HL-60/S4 treated with phorbol 12-myristate 13-acetate at 8.2 ng/mL for 4 days and 3 days (cell line): ENCODE data around the gene ADD1.

ENCODE experiments used
- in situ Hi-C: fragments of 300-500 bp; cut with MboI; formaldehyde crosslinking; loops from 2 replicates; pipeline ENCODE4 v1.15.0; 2022; ENCODE audit warnings: low sequenced_read_pairs

Gene ADD1

DNA sequence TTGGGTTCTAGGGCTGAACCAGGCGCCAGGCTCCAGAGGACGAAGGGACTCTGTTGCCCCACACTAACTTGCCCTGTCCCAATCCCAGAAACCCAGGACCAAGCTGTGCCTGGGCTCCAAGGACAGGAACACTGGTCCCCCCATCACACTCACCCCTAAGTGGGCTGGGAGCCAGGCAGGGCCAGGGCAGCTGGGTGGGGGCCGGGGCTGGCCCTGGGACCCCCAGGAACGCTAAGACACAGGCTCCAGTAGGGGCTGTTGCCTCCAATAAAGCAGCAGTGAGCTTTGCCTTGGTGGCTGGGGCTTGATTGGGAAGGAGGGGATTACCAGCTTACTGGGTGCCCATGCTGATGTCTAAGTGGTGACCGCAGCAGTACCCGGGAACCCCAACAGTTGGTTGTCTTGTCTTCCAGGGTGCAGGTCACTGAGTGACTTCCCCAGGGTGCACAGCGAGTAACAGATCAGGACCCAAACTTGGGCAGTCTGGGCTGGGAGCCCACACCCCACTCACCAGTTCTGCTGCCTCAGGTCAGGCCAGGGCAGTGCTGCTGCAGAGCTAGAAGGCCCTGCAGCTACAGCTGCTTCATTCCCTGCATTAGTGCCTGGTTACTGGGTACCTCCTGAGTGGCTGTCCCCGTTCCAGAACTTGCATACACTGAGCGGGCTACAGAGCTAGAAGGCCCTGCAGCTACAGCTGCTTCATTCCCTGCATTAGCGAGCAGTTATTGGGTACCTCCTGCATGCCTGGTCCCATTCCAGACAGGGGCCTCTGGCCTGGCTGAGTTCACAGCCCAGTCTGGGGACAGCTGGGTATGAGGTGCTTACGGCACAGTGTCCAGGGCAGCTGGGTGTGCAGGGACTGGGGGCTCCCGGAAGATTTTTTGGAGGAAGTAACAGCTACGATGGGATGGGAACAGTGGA lies 9.4 kb upstream of the ADD1 start:
- in situ Hi-C loops: no loop called here

DNA sequence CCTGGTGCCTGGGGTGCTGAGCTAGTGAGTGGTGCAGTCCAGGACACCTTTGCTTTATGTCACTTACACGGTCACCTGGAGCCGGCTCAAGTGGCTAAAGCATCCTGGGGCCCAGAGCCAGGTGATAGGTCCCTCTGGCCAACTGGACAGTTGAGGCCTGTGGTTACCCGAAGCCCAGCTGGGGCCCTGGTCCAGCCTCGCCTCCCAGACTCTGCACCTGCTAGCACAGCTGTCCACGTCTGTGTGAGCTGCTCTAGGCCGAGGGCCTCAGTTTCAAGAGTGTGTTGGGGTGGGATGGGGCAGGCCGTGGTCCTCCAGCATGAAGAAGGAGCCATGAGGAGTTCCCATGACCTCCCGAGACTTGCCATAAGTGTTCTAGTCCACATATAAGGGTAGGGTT lies 7.7 kb upstream of the ADD1 start:
- in situ Hi-C loops: no loop called here

DNA sequence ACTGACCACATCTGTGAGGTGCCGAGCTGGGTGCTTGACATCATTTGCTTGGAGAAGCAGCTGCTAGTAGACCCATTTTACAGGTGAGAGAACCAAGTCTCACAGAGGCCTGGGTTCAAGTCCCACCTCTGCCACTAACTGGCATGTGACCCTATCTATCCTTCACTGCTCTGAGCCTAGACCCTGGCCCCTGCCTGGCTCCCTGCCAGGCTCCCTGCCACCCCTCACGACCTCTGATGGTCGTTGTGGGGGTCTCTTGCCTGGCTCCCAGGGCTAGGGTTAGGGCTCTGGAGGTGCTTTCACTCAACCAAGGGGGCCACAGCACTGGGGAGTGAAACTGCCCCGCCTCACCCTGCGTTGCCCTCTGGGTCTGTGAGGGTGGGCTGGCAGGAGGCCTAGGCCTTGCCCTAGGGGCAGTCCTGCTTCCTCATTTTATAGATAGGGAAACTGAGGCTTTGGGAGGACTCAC lies 7.2 kb upstream of the ADD1 start:
- in situ Hi-C loops: no loop called here

DNA sequence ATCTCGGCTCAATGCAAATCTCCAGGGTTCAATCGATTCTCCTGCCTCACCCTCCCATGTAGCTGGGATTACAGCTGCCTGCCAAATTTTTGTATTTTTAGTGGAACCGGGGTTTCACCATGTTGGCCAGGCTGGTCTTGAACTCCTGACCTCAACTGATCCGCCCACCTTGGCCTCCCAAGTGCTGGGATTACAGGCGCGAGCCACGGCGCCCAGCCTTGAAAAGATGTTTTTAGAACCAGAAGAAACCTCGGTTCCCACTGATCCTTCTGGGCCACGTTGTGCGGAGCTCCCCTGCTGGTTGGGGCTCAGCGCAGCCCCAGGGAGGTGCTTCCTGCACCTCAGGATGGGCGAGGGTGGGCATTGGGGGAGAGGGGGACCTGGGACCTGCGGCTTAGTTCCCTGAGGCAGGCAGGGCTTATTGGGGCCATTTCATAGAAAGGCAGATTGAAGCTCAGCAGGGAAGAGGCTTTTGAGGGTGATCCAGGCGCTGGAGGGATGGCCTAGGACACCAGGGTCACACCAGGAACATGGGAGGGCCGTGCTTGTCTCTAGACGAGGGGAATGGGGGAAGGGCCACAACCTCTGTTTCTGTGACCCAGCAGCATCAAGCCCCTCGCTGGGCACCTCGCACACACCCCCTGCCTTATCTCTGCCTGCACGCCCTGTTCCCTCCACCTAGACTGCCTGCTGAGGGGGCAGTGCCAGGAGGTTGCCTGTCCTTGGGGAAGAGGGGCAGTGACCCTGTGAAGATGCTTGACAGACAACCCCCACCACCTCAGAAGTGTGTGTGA lies 6.3 kb upstream of the ADD1 start:
- in situ Hi-C loops: no loop called here

DNA sequence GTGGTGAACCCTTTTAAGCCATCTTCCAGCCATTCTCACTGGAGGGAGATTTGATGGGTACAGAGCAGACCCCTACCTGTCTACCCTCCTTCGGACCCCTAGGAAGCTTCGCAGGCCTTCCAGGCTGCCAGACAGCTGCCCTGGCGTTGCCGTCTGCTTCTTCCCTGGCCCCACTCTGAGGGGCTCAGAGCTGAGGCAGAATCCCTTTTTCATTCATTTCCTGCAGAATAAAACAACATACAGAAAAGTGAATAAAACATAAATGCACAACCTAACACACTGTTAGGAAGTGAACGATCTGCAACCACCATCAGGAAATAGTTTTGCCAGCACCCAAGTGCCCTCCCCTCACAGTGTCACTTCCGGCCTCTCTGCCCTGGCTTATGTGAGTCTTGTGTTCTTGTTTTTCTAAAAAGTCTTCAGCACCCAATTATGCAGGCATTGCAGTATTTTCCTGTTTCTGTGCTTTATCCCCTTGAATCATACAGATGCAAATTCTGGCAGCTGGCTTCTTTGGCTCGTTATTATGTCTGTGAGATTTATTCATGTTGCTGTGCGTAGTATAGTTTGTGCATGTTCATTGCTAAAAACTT lies 5.6 kb upstream of the ADD1 start:
- in situ Hi-C loops: no loop called here

DNA sequence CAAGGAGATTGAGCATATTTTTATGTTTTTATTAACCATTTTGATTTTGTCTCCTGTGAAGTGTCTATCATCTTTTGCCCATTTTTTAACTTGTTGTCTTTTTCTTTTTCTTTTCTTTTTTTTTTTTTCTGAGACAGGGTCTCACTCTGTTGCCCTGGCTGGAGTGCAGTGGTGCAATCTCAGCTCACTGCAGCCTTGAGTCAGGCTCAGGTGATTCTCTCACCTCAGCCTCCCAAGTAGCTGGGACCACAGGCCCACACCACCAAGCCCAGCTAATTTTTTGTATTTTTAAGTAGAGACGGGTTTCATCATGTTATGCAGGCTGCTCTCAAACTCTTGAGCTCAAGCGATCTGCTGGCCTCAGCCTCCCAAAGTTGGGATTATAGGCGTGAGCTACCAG lies 4.6 kb upstream of the ADD1 start:
- in situ Hi-C loops: no loop called here

DNA sequence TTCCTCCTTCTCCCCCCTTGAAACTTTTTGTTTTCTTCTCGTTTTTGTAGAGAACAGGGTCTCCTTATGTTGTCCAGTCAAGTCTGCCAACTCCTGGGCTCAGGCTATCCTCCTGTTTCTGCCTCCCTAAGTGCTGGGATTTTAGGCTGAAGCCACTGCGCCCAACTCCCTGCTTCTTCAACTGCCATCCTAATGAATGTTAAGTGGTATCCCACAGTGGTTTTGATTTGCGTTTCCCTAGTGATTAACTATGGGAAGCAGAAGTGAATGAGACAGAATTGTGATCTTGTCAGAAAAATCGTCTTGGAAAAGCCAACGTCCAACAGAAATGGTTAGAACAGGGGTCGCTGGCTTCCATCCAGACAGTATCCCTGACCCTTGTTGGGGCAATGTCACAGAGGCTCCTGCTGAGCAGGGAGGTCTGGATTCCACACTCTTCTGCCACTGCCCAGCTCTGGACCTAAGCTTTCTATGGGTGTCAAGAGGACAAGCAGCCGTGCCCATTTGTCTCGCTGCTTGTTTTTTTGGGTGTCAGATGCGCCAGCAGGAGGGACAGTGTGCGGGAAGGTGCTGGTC lies 869 bp upstream of the ADD1 start:
- in situ Hi-C loops: no loop called here

DNA sequence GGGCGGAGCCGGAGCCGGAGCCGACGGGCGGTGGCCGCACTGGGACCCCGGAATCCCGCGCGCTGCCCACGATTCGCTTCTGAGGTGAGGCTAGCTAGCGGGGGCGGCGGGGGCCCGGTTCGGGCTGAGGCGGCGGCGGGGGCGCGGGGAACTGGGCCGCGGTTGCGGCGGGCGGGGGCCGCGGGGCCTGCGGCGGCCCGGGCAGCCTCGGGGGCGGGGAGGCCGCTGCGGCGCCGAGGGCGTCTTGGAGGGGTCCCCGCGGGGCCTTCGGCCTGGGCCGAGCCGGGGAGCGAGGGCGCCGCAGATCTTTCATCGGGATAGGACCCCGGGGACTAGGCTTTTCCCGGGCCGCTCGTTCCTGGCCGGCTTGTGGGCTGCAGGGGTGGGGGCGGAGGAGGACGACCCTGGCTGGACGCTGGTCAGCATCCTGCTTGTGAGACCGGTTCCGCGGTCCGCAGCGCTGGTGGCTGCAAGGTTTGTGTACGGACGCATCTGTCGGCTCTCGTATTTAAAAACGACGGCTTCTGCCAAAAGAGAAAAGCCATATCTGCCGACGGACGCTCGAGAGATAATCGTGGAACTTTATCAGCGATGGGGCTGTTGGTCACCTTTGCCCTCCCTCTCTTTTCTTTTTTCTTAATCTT lies 419 bp downstream of the ADD1 start:
- in situ Hi-C loops: no loop called here

DNA sequence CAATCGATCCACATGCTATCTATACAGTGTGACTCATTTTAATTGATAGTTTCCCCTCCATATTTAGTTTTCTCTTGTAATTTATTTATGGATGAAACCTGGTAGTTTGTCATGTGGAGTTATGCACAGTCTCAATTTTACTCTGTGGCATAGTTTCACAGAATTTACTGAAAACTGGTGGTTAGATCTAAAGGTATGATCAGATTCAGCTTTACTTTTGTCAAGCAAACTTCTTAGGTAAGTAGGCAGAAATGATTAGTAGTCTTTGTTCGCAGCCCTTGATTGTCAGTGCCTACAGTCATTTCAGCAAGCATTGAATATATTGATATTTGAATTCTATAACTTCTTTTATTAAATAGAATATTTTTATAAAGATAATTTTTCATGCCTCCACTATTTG lies 2.5 kb downstream of the ADD1 start:
- in situ Hi-C loops: no loop called here

DNA sequence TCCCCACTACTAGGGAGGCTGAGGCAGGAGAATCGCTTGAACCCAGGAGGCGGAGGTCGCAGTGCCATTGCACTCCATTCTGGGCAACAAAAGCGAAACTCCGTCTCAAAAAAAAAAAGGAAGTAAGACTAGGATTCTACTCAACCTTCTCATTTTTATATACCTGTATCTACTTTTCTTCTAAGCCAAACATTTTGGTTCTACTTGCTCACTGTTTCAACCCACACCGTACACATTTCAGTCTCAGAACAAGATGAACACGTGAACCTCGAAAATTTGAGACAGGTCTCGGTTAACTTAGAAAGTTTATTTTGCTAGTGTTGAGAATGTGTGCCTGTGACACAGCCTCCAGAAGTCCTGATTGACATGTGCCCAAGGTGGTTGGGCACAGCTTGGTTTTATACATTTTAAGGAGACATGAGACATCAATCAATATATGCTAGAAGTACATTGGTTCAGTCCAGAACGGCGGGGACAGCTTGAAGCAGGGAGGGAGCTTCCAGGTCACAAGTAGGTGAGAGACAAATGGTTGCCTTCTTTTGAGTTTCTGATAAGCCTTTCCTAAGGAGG lies 3.7 kb downstream of the ADD1 start:
- in situ Hi-C loops: no loop called here

DNA sequence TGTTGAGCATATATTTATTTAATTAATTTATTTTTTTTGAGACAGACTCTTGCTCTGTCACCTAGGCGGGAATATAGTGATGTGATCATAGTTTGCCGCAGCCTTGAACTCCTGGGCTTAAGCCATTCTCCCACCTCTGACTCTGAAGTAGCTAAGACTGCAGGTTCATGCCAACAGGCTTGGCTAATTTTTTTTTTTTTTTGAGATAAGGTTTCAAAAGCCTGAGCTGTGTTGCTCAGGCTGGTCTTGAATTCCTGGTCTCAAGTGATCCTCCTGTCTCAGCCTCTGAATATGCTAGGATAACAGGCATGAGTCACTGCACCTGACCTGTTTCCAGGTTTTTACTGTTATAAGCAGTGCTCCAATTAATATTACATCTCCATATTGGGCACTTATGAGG lies 4.8 kb downstream of the ADD1 start:
- in situ Hi-C loops: no loop called here

DNA sequence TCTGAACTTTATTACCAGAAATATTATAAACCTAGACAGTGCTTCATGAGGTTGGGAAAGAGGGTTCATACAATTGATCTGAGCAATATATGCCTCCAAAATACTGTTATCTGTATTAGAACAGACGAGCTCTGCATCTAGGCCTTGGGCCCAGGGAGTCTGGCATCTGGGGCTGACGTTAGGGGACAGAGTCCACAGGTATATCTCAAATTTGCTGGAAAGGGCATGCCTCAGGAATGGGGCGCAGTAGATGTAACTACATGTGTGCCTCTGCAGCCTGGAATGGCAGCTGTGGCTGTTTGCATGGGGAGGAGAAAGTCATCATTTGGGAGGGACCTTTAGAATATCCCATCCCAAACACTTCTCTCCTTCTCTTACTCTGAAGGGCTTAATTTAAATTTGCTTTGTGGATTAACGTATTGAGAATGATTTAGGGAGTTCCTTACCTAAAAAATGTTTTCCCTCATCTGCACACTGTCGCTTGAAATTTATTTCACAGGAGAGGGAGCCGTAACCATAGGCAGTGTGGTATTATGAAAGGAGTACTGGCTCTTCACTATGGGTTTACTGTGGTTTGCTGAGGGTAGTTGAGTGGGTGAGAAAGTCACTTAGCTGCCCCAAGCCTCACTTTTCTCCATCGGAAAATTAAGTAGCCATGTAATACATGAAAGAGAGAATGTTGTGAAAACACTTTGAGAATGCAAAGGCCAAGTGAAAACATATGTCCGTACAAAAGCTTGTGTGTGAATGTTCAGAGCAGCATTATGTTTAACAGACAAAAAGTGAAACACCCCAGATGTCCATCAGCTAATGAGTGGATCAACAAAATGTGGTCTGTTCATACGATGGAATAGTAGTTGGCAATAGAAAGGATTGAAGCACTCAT lies 5.9 kb downstream of the ADD1 start:
- in situ Hi-C loops: no loop called here

DNA sequence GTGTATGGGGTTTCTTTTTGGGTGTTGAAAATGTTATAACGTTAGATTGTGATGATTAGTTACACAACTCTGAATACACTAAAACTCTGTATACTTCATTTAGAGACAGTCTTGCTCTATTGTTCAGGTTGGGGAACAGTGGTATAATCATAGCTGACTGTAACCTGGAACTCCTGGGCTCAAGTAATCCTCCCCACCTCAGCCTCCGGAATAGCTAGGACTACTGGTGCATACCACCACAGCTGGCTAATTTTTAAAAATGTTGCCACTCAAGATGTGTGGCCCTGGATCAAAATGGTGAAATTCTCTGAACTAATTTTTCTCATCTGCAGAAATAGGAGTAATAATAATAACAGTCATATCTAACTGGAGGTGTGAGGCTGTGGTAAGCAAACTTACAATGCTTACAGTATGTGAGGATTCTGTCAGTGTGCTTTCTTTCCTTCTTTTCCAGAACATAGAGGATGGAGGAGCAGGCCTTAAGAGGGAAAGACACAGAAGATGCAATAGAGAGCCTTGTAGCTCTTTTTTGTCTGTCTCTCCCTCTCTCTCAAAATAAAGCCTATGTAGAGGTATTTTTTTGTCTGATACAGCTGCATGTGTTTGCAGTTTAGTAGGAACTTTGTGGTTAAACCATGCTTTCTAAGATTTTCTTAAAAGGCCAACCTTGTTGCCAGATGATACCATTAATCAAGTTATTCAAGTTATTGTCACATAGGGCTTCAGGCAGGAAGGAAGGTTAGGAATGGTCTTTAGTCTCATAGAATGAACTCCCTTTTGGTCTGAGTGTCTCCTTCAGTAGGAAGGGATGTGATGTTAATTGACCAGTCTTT lies 7.5 kb downstream of the ADD1 start:
- in situ Hi-C loops: no loop called here

DNA sequence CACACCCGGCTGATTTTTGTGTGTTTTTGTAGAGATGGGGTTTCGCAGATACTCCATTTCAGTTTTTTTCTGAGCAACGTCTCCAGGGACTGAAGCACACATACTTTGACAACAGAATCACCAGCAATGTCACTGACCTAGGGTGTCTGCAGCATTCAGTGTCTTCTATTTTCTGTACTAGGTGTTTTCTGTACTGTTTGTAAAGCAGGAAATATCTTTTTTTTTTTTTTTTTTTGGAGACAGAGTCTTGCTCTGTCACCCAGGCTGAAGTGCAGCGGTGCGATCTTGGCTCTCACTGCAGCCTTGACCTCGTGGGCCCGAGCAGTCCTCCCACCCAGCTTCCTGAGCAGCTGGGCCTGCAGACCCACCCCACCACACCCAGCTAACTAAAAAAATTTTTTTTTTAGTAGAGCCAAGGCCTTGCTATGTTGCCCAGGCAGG lies 8.9 kb downstream of the ADD1 start:
- in situ Hi-C loops: no loop called here

DNA sequence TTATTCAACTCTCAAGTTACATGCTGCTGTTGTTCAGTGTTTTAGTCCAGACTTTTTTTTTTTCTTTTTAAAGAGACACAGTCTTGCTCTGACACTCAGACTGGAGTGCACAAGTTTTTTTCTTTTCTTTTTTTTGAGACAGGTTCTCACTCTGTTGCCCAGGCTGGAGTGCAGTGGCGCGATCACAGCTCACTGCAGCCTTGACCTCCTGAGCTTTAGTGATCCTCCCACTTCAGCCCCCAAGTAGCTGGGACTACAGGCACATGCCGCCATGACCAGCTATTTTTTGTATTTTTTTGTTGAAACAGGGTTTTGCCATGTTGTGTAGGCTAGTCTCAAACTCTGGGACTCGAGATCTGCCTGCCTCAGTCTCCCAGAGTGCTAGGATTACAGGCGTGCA lies 11.9 kb downstream of the ADD1 start:
- in situ Hi-C loops: no loop called here

DNA sequence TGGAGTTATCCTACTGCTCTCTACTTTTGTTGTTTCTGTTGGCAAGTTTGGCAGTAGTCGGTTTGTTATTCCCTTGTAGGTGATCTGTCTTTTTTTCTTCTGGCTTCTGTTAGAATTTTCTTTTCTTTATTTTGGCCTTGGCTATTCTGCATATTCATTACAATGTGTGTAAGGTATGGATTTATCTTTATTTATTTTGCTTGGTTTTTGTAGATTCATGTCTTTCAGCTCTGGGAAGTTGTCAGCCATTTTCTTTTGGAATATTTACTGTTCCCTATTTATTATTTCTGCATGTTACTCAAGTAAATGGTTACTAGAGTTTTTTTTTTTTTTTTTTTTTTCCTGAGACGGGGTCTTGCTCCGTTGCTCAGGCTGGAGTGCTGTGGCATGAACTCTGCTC lies 12.6 kb downstream of the ADD1 start:
- in situ Hi-C loops: no loop called here

DNA sequence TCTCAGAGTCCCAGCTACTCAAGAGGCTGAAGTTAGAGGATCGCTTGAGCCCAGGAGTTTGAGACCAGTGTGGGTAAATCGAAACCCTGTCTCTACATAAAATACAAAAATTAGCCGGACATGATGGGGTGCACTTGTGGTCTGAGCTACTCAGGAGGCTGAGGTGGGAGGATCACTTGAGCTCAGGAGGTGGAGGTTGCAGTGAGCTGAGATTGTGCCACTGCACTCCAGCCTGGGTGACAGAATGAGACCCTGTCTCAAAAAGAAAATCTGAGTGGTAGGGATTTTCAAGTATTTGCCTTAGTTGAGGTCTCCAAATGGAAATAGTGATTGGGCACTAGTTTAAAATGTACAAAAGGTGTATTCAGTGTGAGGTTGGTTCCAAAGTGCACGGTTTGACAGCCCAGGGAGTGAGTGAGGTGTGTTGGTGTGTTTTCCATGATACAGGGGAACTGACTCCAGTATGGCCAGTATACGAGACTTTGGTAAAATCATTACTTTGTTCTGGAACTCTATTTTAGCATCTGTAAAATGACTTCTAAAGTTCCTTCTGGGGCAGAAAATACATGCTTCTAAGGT lies 13.8 kb downstream of the ADD1 start:
- in situ Hi-C loops: no loop called here
